Transverse colon (tissue), 4 donors: ENCODE results near the gene NYNRIN. TPM values are rescaled to one million over a fixed set of nuclear protein-coding genes. Genes with fewer than 3 reads are reported as not detected.

Source experiments
- DNase-seq: peaks from one replicate; pipeline ENCODE4 v3.0.0-alpha.2; 2019
- H3K27ac ChIP-seq, 4 donors: fragments of 200-600 bp; sonication (generic); 2 replicates each; pipeline ENCODE4 v1.5.1; 2016 to 2018; ENCODE audit warnings: inconsistent platforms in 4 of 4
- H3K27me3 ChIP-seq: fragments of 200-600 bp; sonication (generic); 2 replicates; pipeline ENCODE4 v1.5.1; 2017; ENCODE audit warnings: inconsistent platforms
- H3K36me3 ChIP-seq, 4 donors: fragments of 200-600 bp; sonication (generic); 2 replicates each; pipeline ENCODE4 v1.5.1; 2017 to 2019; ENCODE audit warnings: inconsistent platforms in 4 of 4
- H3K4me1 ChIP-seq, 4 donors: fragments of 200-600 bp; sonication (generic); 2 replicates each; pipeline ENCODE4 v1.5.1; 2017 to 2020; ENCODE audit warnings: inconsistent platforms in 4 of 4
- H3K4me3 ChIP-seq, 4 donors: fragments of 200-600 bp; sonication (generic); 1 replicate in 1 of 4; 2 replicates in 3 of 4; pipeline versions ENCODE4 v1.5.1 to v1.6.1; 2017 to 2019; ENCODE audit warnings: inconsistent platforms in 4 of 4
- H3K9me3 ChIP-seq, 2 donors: fragments of 200-600 bp; sonication (generic); 2 replicates each; pipeline ENCODE4 v1.5.1; 2017 to 2019; ENCODE audit warnings: inconsistent platforms in 2 of 2
- EP300 ChIP-seq: sonication (generic); formaldehyde crosslinking; IDR thresholded peaks from one replicate; pipeline ENCODE4 v1.6.1; 2017; ENCODE audit warnings: antibody characterized with exemption, low read depth
- POLR2A ChIP-seq: fragments of 450-650 bp; IDR thresholded peaks from one replicate; pipeline ENCODE4 v1.6.1; 2016; ENCODE audit warnings: antibody characterized with exemption, mild to moderate bottlenecking, moderate library complexity
- POLR2AphosphoS5 ChIP-seq, 3 donors: sonication (generic); formaldehyde crosslinking; IDR thresholded peaks; one replicate each; pipeline ENCODE4 v1.6.1; 2016; ENCODE audit warnings: antibody characterized with exemption in 3 of 3
- WGBS, 2 donors: methylation state at CpG; one replicate each; pipeline ENCODE4 v1.1.5; 2018; ENCODE audit warnings: low coverage in 1 of 2; 5-methylcytosine and 5-hydroxymethylcytosine counted together
- in situ Hi-C, 4 donors: fragments of 200-750 bp; cut with MboI; loops; one replicate each; pipeline versions ENCODE4 v1.15.0 to v1.15.1; 2017; ENCODE audit warnings: low sequenced_read_pairs in 3 of 4, low pct_ligation_motif_present in 1 of 4, low pct_unique_long_range_greater_than_20kb in 1 of 4
- intact Hi-C: fragments of 100-400 bp; cut with DNase I; formaldehyde crosslinking; loops from one replicate; pipeline ENCODE4 v1.15.1; 2023; ENCODE audit warnings: low total_unique reads
- total RNA-seq, 4 donors: library from RNA; depleted of rRNA; stranded (reverse); fragments of >200 nt; gene quantifications; one replicate each; pipeline ENCODE4 v1.1.0, GENCODE V29; 2016
- TF ChIP-seq, protein P1 (sequence below), 5 experiments: fragments of 200-600 bp in 3 of 5; fragments of 450-650 bp in 2 of 5; sonication (generic) in 3 of 5; IDR thresholded peaks; 1 replicate in 2 of 5; 2 replicates in 3 of 5; pipeline ENCODE4 v1.5.1; 2016 to 2017; ENCODE audit warnings: antibody characterized with exemption in 5 of 5, inconsistent platforms in 3 of 5, mild to moderate bottlenecking in 2 of 5, moderate library complexity in 1 of 5

Gene NYNRIN
- total RNA-seq, 4 donors from 2014 or later: 2.6 to 11.4 (median 9.0) TPM

DNA sequence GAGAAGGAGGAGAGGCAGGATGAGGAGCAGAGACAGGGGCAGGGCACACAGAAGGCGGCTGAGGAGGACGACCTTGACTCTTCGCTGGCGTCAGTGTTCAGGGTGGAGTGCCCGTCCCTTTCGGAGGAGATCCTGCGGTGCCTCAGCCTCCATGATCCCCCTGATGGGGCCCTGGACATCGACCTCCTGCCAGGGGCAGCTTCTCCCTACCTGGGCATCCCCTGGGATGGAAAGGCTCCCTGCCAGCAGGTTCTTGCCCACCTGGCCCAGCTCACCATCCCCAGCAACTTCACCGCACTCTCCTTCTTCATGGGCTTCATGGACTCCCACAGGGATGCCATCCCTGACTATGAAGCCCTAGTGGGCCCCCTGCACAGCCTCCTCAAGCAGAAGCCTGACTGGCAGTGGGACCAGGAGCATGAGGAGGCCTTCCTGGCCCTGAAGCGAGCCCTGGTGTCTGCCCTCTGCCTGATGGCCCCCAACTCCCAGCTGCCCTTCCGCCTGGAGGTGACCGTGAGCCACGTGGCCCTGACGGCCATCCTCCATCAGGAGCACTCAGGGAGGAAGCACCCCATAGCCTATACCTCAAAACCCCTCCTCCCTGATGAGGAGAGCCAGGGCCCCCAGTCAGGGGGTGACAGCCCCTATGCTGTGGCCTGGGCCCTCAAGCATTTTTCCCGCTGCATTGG is 16.1 kb downstream of the NYNRIN start:
- Histone ChIP-seq H3K36me3 (no peaks in the 10 kb centered on the region), H3K4me1 (peaks cover 4 to 12% (median 8%) of the 10 kb centered on the region in 4 donors), H3K9me3 (no peaks in the 10 kb centered on the region), H3K4me3 (no peak overlapping the region), H3K27ac (no peak overlapping the region), H3K27me3 (no peaks in the 10 kb centered on the region)
- 86 to 88% methylated on average over 8 to 15 of the region's 15 CpGs for WGBS, 2 donors
- in situ Hi-C loops (no loop called here), intact Hi-C loops (no loop called here)
- TF ChIP-seq POLR2AphosphoS5 (IDR thresholded peaks at IDR 0.05): no peak
- TF ChIP-seq, protein P1, sequence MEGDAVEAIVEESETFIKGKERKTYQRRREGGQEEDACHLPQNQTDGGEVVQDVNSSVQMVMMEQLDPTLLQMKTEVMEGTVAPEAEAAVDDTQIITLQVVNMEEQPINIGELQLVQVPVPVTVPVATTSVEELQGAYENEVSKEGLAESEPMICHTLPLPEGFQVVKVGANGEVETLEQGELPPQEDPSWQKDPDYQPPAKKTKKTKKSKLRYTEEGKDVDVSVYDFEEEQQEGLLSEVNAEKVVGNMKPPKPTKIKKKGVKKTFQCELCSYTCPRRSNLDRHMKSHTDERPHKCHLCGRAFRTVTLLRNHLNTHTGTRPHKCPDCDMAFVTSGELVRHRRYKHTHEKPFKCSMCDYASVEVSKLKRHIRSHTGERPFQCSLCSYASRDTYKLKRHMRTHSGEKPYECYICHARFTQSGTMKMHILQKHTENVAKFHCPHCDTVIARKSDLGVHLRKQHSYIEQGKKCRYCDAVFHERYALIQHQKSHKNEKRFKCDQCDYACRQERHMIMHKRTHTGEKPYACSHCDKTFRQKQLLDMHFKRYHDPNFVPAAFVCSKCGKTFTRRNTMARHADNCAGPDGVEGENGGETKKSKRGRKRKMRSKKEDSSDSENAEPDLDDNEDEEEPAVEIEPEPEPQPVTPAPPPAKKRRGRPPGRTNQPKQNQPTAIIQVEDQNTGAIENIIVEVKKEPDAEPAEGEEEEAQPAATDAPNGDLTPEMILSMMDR (IDR thresholded peaks at IDR 0.05): no peak
- no peak for TF ChIP-seq POLR2A
- TF ChIP-seq EP300: no peak
- DNase-seq: no peak

DNA sequence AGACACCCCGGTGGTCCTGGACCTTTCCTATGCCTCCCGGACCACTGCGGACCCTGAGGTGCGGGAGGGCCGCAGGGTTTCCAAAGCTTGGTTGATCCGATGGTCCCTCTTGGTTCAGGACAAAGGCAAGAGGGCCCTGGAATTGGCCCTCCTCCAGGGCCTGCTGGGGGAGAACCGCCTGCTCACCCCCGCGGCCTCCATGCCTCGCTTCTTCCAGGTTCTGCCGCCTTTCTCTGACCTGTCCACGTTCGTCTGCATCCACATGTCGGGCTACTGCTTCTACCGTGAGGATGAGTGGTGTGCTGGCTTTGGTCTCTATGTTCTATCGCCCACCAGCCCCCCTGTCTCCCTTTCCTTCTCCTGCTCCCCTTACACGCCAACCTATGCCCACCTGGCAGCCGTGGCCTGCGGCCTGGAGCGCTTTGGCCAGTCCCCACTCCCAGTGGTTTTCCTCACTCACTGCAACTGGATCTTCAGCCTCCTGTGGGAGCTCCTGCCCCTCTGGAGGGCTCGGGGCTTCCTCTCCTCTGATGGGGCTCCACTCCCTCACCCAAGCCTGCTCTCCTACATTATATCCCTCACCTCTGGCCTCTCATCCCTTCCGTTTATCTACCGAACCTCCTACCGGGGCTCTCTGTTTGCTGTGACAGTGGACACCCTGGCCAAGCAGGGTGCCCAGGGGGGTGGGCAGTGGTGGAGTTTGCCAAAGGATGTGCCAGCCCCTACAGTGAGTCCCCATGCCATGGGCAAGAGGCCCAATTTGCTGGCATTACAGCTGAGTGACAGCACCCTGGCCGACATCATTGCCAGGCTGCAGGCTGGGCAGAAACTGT is 16.8 kb downstream of the NYNRIN start:
- Histone ChIP-seq H3K27ac (no peak overlapping the region), H3K9me3 (no peaks in the 10 kb centered on the region), H3K27me3 (no peaks in the 10 kb centered on the region), H3K4me3 (no peak overlapping the region), H3K4me1 (peaks cover 4 to 12% (median 8%) of the 10 kb centered on the region in 4 donors), H3K36me3 (no peaks in the 10 kb centered on the region)
- TF ChIP-seq POLR2A (no peak), EP300 (no peak), POLR2AphosphoS5 (IDR thresholded peaks at IDR 0.05) (no peak)
- TF ChIP-seq, protein P1 (IDR thresholded peaks at IDR 0.05): no peak
- WGBS, 2 donors: 69 to 89% methylated on average over 3 to 25 of the region's 25 CpGs
- DNase-seq: no peak
- in situ Hi-C loops (no loop called here), intact Hi-C loops (no loop called here)

DNA sequence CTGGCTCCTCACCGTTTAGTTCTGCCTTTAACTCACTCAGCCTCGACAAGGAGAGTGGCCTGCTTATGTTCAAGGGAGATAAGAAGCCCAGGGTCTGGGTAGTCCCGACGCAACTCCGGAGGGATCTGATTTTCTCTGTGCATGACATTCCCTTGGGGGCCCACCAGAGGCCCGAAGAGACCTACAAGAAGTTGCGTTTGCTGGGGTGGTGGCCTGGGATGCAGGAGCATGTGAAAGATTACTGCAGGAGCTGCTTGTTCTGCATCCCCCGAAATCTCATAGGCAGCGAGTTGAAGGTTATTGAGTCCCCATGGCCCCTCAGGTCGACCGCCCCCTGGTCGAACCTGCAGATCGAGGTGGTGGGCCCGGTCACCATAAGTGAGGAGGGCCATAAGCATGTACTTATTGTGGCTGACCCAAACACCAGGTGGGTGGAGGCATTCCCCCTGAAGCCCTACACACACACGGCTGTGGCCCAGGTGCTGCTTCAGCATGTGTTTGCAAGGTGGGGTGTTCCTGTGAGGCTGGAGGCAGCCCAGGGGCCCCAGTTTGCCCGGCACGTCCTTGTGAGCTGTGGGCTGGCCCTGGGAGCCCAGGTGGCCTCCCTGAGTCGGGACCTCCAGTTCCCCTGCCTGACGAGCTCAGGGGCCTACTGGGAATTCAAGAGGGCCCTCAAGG is 17.6 kb downstream of the NYNRIN start:
- DNase-seq: no peak
- H3K4me1 ChIP-seq: peaks cover 4 to 12% (median 8%) of the 10 kb centered on the region in 4 donors
- H3K27ac ChIP-seq: no peak overlapping the region
- no peaks in the 10 kb centered on the region for H3K36me3 ChIP-seq
- TF ChIP-seq POLR2A: no peak
- TF ChIP-seq, protein P1 (IDR thresholded peaks at IDR 0.05): no peak
- no peak for TF ChIP-seq POLR2AphosphoS5 (IDR thresholded peaks at IDR 0.05)
- no peak for TF ChIP-seq EP300
- no peak overlapping the region for H3K4me3 ChIP-seq
- intact Hi-C loops: no loop called here
- no peaks in the 10 kb centered on the region for H3K9me3 ChIP-seq
- in situ Hi-C loops: no loop called here
- WGBS, 2 donors: 79% methylated on average over 18 of the region's 19 CpGs; no CpG with 5 or more reads in 1 of the 2 donors
- H3K27me3 ChIP-seq: no peaks in the 10 kb centered on the region
